Keratinocyte (primary cell): ENCODE results near the gene PARN.

ENCODE experiments used
- EZH2 ChIP-seq: IDR thresholded peaks from one replicate; pipeline ENCODE4 v1.6.1; 2012; ENCODE audit warnings: inconsistent platforms, mild to moderate bottlenecking, low read length, moderate library complexity
- TF ChIP-seq, protein P1 (sequence below), 3 experiments: IDR thresholded peaks in 1 of 3; conservative IDR thresholded peaks in 1 of 3; optimal IDR thresholded peaks in 1 of 3; 2 replicates in 2 of 3; 3 replicates in 1 of 3; pipeline versions ENCODE3 to v1.5.1; 2011; ENCODE audit warnings: low read length in 3 of 3, mild to moderate bottlenecking in 3 of 3, moderate library complexity in 2 of 3, control low read depth in 1 of 3, inconsistent platforms in 1 of 3; ENCODE audit not compliant: insufficient read depth in 2 of 3; ENCODE audit errors: extremely low read depth in 1 of 3

GRCh38 chr16:14497245-14498082 lies 132.6 kb downstream of the PARN start:
- TF ChIP-seq, protein P1, sequence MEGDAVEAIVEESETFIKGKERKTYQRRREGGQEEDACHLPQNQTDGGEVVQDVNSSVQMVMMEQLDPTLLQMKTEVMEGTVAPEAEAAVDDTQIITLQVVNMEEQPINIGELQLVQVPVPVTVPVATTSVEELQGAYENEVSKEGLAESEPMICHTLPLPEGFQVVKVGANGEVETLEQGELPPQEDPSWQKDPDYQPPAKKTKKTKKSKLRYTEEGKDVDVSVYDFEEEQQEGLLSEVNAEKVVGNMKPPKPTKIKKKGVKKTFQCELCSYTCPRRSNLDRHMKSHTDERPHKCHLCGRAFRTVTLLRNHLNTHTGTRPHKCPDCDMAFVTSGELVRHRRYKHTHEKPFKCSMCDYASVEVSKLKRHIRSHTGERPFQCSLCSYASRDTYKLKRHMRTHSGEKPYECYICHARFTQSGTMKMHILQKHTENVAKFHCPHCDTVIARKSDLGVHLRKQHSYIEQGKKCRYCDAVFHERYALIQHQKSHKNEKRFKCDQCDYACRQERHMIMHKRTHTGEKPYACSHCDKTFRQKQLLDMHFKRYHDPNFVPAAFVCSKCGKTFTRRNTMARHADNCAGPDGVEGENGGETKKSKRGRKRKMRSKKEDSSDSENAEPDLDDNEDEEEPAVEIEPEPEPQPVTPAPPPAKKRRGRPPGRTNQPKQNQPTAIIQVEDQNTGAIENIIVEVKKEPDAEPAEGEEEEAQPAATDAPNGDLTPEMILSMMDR (optimal IDR thresholded peaks at IDR 0.05 in 1 of 3, IDR thresholded peaks at IDR 0.05 in 1 of 3, conservative IDR thresholded peaks at IDR 0.05 in 1 of 3; ENCODE audit: extremely low read depth in 1 of 3, insufficient read depth in 2 of 3, low read length in 3 of 3) = no peak
- TF ChIP-seq EZH2 = no peak
